BE2C (cell line): ENCODE results near the gene BSN.

Experiments used
- DNase-seq: peaks from one replicate; pipeline ENCODE4 v3.0.0-alpha.2; 2020
- H3K27me3 ChIP-seq: fragments of 250-450 bp; sonication (Bioruptor Pico); 2 replicates; pipeline ENCODE4 v1.5.1; 2020; ENCODE audit warnings: mild to moderate bottlenecking
- H3K36me3 ChIP-seq: fragments of 250-450 bp; sonication (Bioruptor Pico); 2 replicates; pipeline ENCODE4 v1.5.1; 2020; ENCODE audit warnings: mild to moderate bottlenecking
- H3K4me1 ChIP-seq: fragments of 250-450 bp; sonication (Bioruptor Pico); 2 replicates; pipeline ENCODE4 v1.5.1; 2020
- H3K4me3 ChIP-seq: 2 replicates; pipeline ENCODE4 v1.5.1; 2011; ENCODE audit warnings: low read depth, low read length
- H3K9me3 ChIP-seq: fragments of 250-450 bp; sonication (Bioruptor Pico); 2 replicates; pipeline ENCODE4 v1.5.1; 2020
- TF ChIP-seq, protein P1 (sequence below): IDR thresholded peaks from 2 replicates; pipeline ENCODE4 v1.5.1; 2012; ENCODE audit warnings: mild to moderate bottlenecking, low read depth, low read length

BSN gene

DNA sequence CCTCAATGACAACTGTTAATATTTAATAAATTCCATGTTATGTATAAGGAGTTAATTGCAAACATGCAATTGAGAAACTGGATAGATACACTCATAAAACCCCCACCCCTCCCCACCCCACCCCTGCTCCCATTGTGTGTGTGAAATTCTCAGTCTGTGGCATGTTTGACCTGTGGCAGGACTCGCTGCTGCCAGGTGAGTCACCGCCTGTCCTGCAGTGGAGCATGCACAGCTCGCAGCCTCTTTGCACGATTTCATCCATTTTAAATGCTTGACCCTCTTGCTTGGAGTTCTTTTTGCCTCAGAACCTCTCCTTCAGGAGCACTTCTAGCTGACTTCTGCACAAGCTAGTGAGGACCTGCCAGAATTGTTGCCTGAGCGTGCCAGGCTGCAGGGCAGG, 114.6 kb downstream of the BSN start:
- Histone ChIP-seq H3K4me1 (no peaks in the 10 kb centered on the region), H3K4me3 (no peak overlapping the region), H3K36me3 (no peaks in the 10 kb centered on the region), H3K27me3 (no peaks in the 10 kb centered on the region), H3K9me3 (no peaks in the 10 kb centered on the region)
- TF ChIP-seq, protein P1, sequence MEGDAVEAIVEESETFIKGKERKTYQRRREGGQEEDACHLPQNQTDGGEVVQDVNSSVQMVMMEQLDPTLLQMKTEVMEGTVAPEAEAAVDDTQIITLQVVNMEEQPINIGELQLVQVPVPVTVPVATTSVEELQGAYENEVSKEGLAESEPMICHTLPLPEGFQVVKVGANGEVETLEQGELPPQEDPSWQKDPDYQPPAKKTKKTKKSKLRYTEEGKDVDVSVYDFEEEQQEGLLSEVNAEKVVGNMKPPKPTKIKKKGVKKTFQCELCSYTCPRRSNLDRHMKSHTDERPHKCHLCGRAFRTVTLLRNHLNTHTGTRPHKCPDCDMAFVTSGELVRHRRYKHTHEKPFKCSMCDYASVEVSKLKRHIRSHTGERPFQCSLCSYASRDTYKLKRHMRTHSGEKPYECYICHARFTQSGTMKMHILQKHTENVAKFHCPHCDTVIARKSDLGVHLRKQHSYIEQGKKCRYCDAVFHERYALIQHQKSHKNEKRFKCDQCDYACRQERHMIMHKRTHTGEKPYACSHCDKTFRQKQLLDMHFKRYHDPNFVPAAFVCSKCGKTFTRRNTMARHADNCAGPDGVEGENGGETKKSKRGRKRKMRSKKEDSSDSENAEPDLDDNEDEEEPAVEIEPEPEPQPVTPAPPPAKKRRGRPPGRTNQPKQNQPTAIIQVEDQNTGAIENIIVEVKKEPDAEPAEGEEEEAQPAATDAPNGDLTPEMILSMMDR: no peak
- DNase-seq: no peak

DNA sequence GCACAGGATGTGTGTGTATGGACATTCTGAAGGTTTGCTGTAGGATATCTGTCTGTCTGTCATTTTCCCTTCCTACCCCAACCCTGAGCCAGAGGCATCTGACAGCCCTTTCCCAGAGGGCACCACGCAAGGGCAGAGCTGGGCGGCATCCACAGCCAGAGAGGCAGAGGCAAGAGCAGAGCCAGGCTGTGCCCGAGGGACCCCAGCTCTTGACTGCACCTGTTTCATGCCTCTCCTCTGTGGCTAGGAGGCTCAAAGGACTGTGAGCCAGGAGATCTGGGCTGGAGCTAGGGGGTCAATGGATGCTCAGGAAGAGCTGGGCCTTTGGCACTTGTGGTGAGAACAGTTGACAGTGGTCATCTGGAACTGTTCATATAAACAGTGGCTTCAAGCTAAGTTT, 115.1 kb downstream of the BSN start:
- no peak for DNase-seq
- TF ChIP-seq, protein P1: no peak
- no peaks in the 10 kb centered on the region for H3K36me3 ChIP-seq
- H3K4me1 ChIP-seq: no peaks in the 10 kb centered on the region
- no peaks in the 10 kb centered on the region for H3K9me3 ChIP-seq
- H3K4me3 ChIP-seq: no peak overlapping the region
- H3K27me3 ChIP-seq: no peaks in the 10 kb centered on the region

DNA sequence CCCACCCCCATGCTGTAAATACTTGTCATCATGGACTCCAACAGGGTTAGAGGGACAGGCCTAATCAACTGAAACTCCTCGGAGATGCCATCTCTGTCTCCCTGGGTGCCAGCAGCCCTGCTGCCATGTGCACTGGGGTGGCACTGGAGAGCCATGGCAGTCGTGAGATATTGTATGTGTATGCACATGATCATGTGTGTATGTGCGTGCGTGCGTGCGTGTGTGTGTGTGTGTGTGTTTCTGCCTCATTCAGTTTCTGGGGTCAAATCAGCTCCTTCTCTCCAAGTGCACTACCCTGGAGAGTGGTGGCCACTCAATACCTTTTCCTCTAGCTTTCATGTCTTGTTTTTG, 116.6 kb downstream of the BSN start:
- no peaks in the 10 kb centered on the region for H3K36me3 ChIP-seq
- 0 out of 2 replicates have a peak, but pooled peaks cover 3% of the 10 kb centered on the region for H3K4me1 ChIP-seq
- H3K4me3 ChIP-seq: no peak overlapping the region
- DNase-seq: no peak
- TF ChIP-seq, protein P1: no peak
- no peaks in the 10 kb centered on the region for H3K9me3 ChIP-seq
- no peaks in the 10 kb centered on the region for H3K27me3 ChIP-seq

DNA sequence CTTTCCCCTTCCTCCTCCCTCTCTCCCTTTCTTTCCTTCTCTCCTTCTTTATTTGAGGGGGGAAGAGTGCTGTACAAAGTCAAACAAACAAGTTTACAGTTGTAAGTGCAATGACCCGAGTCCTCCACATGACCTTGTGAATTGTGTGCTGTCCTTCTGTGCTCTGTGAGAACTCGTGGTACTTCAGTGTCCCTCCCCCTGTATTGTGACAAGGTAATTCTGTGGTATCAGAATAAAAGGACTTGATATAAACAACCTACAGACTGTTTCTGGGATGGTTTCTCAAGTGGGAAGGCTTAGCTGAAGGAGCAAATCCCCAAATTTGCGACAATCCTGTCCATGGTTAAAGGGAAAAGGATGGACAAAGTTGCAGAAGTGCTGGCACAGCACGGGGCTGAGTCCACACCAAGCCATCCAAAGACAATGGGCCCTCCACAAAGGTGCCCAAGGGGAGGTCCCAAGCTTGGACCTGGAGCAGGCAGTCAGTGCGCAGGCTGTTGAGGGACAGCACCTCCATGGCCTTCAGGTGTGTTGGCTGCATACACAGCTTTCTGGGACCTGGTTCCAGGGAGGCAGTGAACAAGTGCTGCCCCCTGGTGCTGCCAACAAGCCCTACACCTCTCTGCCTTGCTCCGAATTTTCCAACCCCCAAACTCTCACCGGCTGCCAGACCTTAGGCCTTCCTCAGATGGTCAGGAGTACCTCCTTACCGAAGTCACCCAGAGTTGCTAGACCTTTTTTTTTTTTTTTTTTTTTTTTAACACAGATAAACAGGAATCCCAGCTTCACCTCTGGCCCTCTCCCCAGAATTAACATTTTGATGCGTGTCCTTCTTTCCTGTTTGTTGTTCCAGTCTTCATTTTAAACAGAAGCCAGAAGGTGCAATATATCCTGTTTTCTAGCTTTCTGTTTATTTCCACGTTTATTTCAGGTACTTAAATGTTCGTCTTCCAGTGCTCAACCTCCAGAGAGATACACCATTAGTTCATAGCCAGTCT, 117.3 kb downstream of the BSN start:
- H3K9me3 ChIP-seq: no peaks in the 10 kb centered on the region
- DNase-seq: peak; percentile 66
- TF ChIP-seq, protein P1: peak; percentile 77
- no peak overlapping the region for H3K4me3 ChIP-seq
- no peaks in the 10 kb centered on the region for H3K36me3 ChIP-seq
- H3K27me3 ChIP-seq: no peaks in the 10 kb centered on the region
- 0 out of 2 replicates have a peak, but pooled peaks cover 3% of the 10 kb centered on the region for H3K4me1 ChIP-seq

DNA sequence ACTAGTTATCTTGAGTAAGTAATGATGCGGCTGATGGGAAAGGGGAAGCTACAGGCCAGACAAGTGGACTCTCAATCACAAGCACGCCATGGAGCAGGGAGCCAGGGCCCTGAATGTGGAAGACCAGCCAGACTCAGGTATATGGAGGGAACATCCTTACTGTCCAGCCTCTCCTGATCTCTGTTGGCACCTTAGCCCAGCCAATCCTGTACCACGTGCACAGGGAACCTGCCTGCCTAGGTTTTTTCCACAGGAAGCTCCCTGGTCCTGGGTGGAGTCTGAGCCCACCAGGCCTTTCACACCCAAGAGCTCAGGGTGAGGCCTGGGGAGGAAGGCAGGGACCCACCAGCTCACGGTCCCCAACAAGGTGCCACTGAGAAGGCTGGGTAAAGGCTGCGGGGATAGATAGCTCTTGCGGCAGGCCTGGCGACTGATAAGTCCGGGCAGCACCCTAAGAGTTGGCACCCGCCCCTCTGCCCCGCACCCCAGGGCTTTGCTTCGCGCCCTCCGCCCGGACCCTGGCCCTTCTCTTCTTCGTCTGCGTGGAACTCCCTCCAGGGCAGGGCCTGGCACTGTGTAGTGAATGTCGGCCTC, 118.9 kb downstream of the BSN start:
- H3K9me3 ChIP-seq: no peaks in the 10 kb centered on the region
- H3K4me3 ChIP-seq: peak overlapping the region; percentile 60
- H3K4me1 ChIP-seq: 0 out of 2 replicates have a peak, but pooled peaks cover 3% of the 10 kb centered on the region
- no peaks in the 10 kb centered on the region for H3K36me3 ChIP-seq
- TF ChIP-seq, protein P1: no peak
- no peak for DNase-seq
- H3K27me3 ChIP-seq: no peaks in the 10 kb centered on the region
